HG03108 (cell line): ENCODE data around the gene MTFR2.

Experiments
- ATAC-seq: cut with Tn5 transposase; IDR thresholded peaks from one replicate; pipeline ENCODE4 v1.9.1; 2021; ENCODE audit warnings: moderate library complexity; ENCODE audit not compliant: unreplicated experiment

MTFR2 gene

GRCh38 chr6:136189104-136189503, 61.0 kb downstream of the MTFR2 start:
- ATAC-seq: no peak

- no peak for ATAC-seq
These were observed 61.6 kb downstream of the MTFR2 start for GRCh38 chr6:136188486-136188885.

- no peak for ATAC-seq
These were observed 63.7 kb downstream of the MTFR2 start for GRCh38 chr6:136186363-136186762.

GRCh38 chr6:136184738-136185137, 65.4 kb downstream of the MTFR2 start:
- ATAC-seq: no peak

- no peak for ATAC-seq
These were observed 68.2 kb downstream of the MTFR2 start for GRCh38 chr6:136181861-136182260.

GRCh38 chr6:136181512-136181833, 68.6 kb downstream of the MTFR2 start:
- ATAC-seq: no peak
